ENCODE results near the gene PDE11A. TPM values are rescaled to one million over a fixed set of nuclear protein-coding genes. Genes with fewer than 3 reads are reported as not detected.

PDE11A gene
- total and polyA plus RNA-seq, 2 experiments from 2014 or later = 0.08 to 0.73 TPM

GRCh38 chr2:177716484-177716883 lies 356.1 kb downstream of the PDE11A start (continued):
- TF ChIP-seq ZNF462 (CRISPR knock-in tag; IDR thresholded peaks at IDR 0.05) = no peak
- no peak for TF ChIP-seq NANOG (IDR thresholded peaks at IDR 0.05; ENCODE audit: borderline replicate concordance)
- no peak for TF ChIP-seq JUNB (IDR thresholded peaks at IDR 0.05; ENCODE audit: unreplicated experiment)
- no peak for TF ChIP-seq POLR2AphosphoS5 (IDR thresholded peaks at IDR 0.05; ENCODE audit: low read depth)
- TF ChIP-seq EZH2 (IDR thresholded peaks at IDR 0.05; ENCODE audit: low read depth, unreplicated experiment) = no peak
- TF ChIP-seq ZNF331 (CRISPR knock-in tag; IDR thresholded peaks at IDR 0.05; ENCODE audit: low read depth) = no peak
- TF ChIP-seq ZNF114 (CRISPR knock-in tag; IDR thresholded peaks at IDR 0.05) = no peak
- no peak for TF ChIP-seq EZH2phosphoT487 (IDR thresholded peaks at IDR 0.05; ENCODE audit: unreplicated experiment)
- no peak for TF ChIP-seq REST (IDR thresholded peaks at IDR 0.05; ENCODE audit: unreplicated experiment)
